BLaER1 treated with 17β-estradiol and CSF1 and Interleukin-3, amounts not matched to agents 10 nM and 100 nM (cell line): ENCODE measurements around the gene PDZRN3.
A peak's percentile ranks its signal among the peaks of the same experiment; 100 is the strongest.

Source experiments
- H3K27ac ChIP-seq, 11 experiments: shearing (Covaris generic); formaldehyde crosslinking; 2 replicates each; pipeline ENCODE4 v1.8.1; 2022
- H3K27me3 ChIP-seq, 11 experiments: shearing (Covaris generic); formaldehyde crosslinking; 2 replicates each; pipeline ENCODE4 v1.8.1; 2022
- H3K36me3 ChIP-seq, 11 experiments: shearing (Covaris generic); formaldehyde crosslinking; 2 replicates each; pipeline ENCODE4 v1.8.1; 2022
- H3K4me1 ChIP-seq, 10 experiments: shearing (Covaris generic); formaldehyde crosslinking; 2 replicates each; pipeline ENCODE4 v1.8.1; 2022
- H3K4me2 ChIP-seq, 11 experiments: shearing (Covaris generic); formaldehyde crosslinking; 2 replicates each; pipeline ENCODE4 v1.8.1; 2022
- H3K4me3 ChIP-seq, 10 experiments: shearing (Covaris generic); formaldehyde crosslinking; 2 replicates each; pipeline ENCODE4 v1.8.1; 2022
- H3K9ac ChIP-seq, 11 experiments: shearing (Covaris generic); formaldehyde crosslinking; 2 replicates each; pipeline ENCODE4 v1.8.1; 2022
- H3K9me3 ChIP-seq, 11 experiments: shearing (Covaris generic); formaldehyde crosslinking; replicated peaks in 1 of 11; 2 replicates each; pipeline ENCODE4 v1.8.1; 2022
- H4K20me1 ChIP-seq, 11 experiments: shearing (Covaris generic); formaldehyde crosslinking; 2 replicates each; pipeline ENCODE4 v1.8.1; 2022
- Cebpa-rat ChIP-seq, 11 experiments: shearing (Covaris generic); IDR thresholded peaks; 2 replicates each; pipeline ENCODE4 v1.8.1; 2022

The PDZRN3 gene

DNA sequence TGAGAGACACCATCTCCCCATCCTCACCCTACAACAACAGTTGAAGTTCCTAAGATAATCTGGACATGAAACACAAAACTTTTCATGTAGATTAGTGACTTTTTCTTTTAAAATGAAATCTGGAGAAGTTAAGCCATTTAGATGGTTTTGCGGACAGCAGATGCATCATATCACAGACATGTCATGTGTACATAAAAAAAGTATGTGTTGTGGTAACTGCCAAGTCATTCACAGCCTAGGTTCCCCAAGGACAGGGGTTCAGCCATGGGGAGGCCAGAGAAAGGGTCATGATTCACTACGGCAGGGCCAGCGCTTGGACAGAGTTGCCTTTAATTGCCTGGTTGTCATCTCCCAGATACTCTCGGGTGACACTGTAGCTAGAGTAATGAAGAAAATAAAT, 163.2 kb downstream of the PDZRN3 start:
- H3K4me1 ChIP-seq, result no peaks in the 10 kb centered on the region
- no peak overlapping the region for H3K4me2 ChIP-seq
- H3K27me3 ChIP-seq, result no peaks in the 10 kb centered on the region; a peak in 1 of 22 replicates
- peaks cover 0 to 9% (median 0%) of the 10 kb centered on the region in 11 experiments; a peak in 1 of 22 replicates for H3K9me3 ChIP-seq
- no peak for TF ChIP-seq Cebpa-rat (IDR thresholded peaks at IDR 0.05)
- H4K20me1 ChIP-seq, result no peaks in the 10 kb centered on the region
- H3K36me3 ChIP-seq, result no peaks in the 10 kb centered on the region
- no peak overlapping the region for H3K9ac ChIP-seq
- H3K27ac ChIP-seq, result no peak overlapping the region
- no peak overlapping the region for H3K4me3 ChIP-seq

DNA sequence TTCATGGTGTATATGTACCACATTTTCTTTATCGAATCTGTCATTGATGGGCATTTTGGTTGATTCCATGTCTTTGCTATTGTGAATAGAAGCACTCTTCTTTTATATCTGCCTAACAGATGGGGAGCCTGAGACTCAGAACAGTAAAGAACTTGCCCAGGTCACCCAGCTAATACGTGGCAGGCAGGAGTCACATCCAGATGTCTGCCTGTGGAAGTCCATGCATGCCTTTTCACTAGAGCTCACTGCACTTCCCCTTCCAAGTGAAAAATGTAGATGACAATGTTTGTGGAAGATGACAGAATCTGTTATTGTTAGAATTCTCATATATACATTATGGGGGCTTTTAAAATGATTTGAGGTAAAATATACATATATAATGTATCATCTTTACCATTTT, 165.0 kb downstream of the PDZRN3 start:
- H3K4me1 ChIP-seq, result no peaks in the 10 kb centered on the region
- no peaks in the 10 kb centered on the region for H3K27me3 ChIP-seq
- peaks cover 0 to 9% (median 0%) of the 10 kb centered on the region in 11 experiments; a peak in 1 of 22 replicates for H3K9me3 ChIP-seq
- no peaks in the 10 kb centered on the region for H3K36me3 ChIP-seq
- no peak for TF ChIP-seq Cebpa-rat (IDR thresholded peaks at IDR 0.05)
- no peak overlapping the region for H3K9ac ChIP-seq
- no peak overlapping the region for H3K27ac ChIP-seq
- no peak overlapping the region for H3K4me2 ChIP-seq
- no peaks in the 10 kb centered on the region for H4K20me1 ChIP-seq
- no peak overlapping the region for H3K4me3 ChIP-seq

DNA sequence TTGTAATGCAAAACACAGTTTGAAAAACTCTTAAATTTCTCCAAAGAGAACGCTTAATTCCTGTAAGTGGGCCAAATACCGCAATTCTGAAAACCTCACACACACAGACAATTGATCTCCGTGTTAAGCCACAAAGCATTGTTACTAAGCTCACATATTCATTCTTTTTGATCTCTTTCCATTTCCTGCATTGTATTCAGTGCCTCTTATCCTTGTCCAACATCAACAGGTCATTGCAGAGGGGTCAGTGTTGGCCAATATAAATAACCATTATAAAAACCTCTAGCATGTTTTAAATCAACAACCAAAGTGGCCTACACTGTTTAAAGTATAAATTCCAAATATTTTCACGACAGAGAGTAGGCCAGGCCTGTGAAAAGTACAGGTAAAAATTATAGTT, 171.1 kb downstream of the PDZRN3 start:
- H3K27me3 ChIP-seq, result no peaks in the 10 kb centered on the region
- no peak for TF ChIP-seq Cebpa-rat (IDR thresholded peaks at IDR 0.05)
- no peak overlapping the region for H3K4me2 ChIP-seq
- H3K9ac ChIP-seq, result no peak overlapping the region
- H4K20me1 ChIP-seq, result no peaks in the 10 kb centered on the region
- no peak overlapping the region for H3K27ac ChIP-seq
- H3K4me3 ChIP-seq, result no peak overlapping the region
- H3K4me1 ChIP-seq, result peaks cover 26 to 38% (median 36%) of the 10 kb centered on the region in 10 experiments
- 0 out of 22 replicates have a peak, but pooled peaks cover 0 to under 1% (median 0%) of the 10 kb centered on the region in 11 experiments for H3K9me3 ChIP-seq
- no peaks in the 10 kb centered on the region for H3K36me3 ChIP-seq

DNA sequence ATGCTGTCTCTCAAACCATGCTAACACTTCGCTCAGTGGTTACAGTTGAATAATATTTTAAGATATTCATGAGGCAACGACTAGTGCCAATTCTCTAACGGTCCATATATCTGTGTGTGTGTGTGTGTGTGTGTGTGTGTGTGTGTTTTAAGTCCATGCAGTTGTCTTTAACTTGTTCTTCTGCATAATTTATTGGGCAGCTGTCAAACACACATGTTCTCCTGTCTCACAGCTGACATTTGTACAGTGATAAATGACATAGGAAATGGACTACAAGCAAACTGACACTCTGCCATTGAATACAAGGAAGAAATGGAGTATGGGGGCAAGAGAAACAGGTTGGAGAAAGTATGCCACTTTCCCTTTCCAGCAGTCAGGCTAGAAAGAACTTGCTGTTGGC, 172.0 kb downstream of the PDZRN3 start:
- no peaks in the 10 kb centered on the region for H4K20me1 ChIP-seq
- no peak for TF ChIP-seq Cebpa-rat (IDR thresholded peaks at IDR 0.05)

DNA sequence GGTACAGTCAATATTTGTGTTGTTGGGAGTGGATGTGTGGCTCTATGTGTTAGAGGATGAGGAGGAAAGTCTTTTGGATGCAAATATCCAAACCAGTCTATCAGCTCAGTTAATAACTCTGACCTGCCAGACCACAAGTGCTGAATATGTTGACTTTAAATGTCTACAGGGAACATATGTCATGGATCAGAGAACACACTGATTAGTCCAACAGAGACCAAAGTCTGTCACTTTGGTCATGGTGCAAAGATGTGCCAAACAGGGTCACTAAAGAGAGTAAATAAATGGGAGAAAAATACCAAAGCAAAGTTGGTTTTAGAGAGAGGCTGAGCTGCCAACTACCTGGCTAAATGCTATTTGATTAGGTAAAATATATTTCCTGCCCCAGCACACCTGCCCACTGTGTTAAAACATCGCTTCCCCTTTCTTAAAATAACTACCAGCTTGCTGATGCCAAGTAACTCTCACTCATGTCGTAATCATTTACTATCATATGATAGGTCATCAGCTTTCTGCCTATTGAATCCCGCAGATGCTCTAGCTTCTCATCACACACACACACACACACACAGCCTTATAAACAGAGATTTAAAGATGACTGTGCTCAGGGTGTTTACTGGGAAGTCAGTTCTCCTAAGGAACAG, 173.3 kb downstream of the PDZRN3 start:
- Histone ChIP-seq H3K9ac (no peak overlapping the region), H3K27ac (peak overlapping the region in 9 of 11 experiments; percentile 26 to 58 (median 44); a peak in 13 of 22 replicates), H3K4me2 (peak overlapping the region; percentile 45 to 76 (median 58)), H3K4me1 (peaks cover 33 to 46% (median 44%) of the 10 kb centered on the region in 10 experiments), H3K36me3 (no peaks in the 10 kb centered on the region), H3K27me3 (no peaks in the 10 kb centered on the region), H3K9me3 (no peaks in the 10 kb centered on the region), H3K4me3 (no peak overlapping the region), H4K20me1 (no peaks in the 10 kb centered on the region)
- 0 out of 22 replicates have a peak, but pooled peaks of 1 of the 11 experiments have one; percentile 16 for TF ChIP-seq Cebpa-rat (IDR thresholded peaks at IDR 0.05)

More for the DNA sequence above, 172.0 kb downstream of the PDZRN3 start:
- no peaks in the 10 kb centered on the region for H3K27me3 ChIP-seq
- H3K36me3 ChIP-seq, result no peaks in the 10 kb centered on the region
- H3K4me3 ChIP-seq, result no peak overlapping the region
- H3K4me2 ChIP-seq, result no peak overlapping the region; a peak in 1 of 22 replicates
- H3K4me1 ChIP-seq, result peaks cover 29 to 46% (median 44%) of the 10 kb centered on the region in 10 experiments
- no peak overlapping the region for H3K9ac ChIP-seq
- H3K27ac ChIP-seq, result no peak overlapping the region
- H3K9me3 ChIP-seq, result no peaks in the 10 kb centered on the region

DNA sequence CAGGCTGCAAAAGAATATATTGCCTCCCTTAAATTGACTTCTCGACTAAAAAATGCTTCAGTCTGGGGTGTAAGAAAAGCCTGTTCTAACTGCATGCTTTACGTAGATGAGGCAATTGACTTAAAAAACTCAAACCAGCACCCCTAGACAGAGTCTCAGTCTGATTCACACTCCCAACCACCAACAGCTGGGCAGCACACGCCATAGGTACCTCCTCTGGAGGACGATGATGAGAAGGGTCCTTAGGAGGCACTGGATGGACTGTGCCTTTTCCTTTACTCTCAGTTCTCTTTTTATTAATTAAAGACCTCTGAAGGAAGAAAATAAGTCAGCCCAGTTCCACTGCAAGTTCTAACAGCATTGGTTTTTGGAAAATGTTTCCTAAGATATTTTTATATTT, 175.0 kb downstream of the PDZRN3 start:
- no peak for TF ChIP-seq Cebpa-rat (IDR thresholded peaks at IDR 0.05)
- Histone ChIP-seq H3K27ac (peak overlapping the region in 2 of 11 experiments; percentile 61; a peak in 3 of 22 replicates), H3K9me3 (no peaks in the 10 kb centered on the region), H3K4me3 (no peak overlapping the region), H3K27me3 (no peaks in the 10 kb centered on the region), H3K9ac (no peak overlapping the region), H3K4me1 (peaks cover 33 to 46% (median 44%) of the 10 kb centered on the region in 10 experiments), H3K4me2 (peak overlapping the region in 10 of 11 experiments; percentile 7 to 78 (median 64); a peak in 17 of 22 replicates), H3K36me3 (no peaks in the 10 kb centered on the region), H4K20me1 (no peaks in the 10 kb centered on the region)

DNA sequence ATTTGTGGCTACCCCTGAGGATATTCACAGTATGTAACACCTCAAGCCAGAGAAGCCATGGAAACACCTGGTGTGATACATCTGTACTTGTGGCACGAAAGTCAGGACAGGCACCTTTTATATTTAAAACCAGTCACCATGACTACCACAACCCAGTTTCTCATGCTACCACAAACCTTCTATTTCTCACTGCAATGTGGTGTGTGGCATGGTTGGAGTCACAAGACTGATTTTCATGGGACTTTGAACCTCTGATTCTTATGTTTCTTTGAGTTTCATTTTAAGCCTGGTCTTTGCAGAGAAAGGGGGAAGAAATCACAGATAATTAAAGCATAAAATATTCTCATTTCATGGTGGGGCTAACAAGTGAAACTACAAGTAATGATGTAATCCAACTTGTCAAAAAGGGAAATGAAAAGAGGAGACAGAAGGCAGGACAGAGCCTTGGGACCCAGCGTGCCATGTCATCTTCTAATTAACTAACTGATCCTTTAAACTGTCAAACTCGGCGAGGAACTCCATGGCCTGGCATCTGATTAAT, 175.9 kb downstream of the PDZRN3 start:
- TF ChIP-seq Cebpa-rat (IDR thresholded peaks at IDR 0.05), result no peak
- Histone ChIP-seq H3K9me3 (no peaks in the 10 kb centered on the region), H3K36me3 (no peaks in the 10 kb centered on the region), H3K4me1 (peaks cover 33 to 55% (median 50%) of the 10 kb centered on the region in 10 experiments), H3K9ac (peak overlapping the region in 4 of 11 experiments; percentile 2 to 19 (median 4); a peak in 2 of 22 replicates), H3K27me3 (no peaks in the 10 kb centered on the region), H4K20me1 (no peaks in the 10 kb centered on the region), H3K27ac (peak overlapping the region in 9 of 11 experiments; percentile 27 to 61 (median 41); a peak in 14 of 22 replicates), H3K4me2 (peak overlapping the region; percentile 46 to 78 (median 66)), H3K4me3 (no peak overlapping the region)

DNA sequence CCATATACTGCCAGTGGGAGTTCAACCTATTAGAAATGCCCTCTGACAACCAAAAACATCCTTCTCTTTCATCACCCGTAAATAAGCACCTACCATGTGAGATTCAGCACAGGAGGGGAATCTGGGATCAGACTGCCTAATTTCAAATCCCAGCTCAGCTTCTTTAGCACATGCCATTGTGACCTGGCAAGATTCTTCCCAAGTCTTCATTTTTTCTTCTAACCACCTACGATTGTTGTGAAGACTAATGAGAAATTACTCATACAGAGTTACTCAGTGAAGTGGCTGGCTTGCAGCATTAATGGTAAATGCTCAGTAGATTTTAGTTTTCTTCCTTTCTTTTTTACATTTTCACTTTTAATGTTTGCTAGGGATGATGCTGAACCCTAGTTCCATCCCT, 176.7 kb downstream of the PDZRN3 start:
- Histone ChIP-seq H3K4me3 (no peak overlapping the region), H3K27ac (peak overlapping the region in 3 of 11 experiments; percentile 45 to 61 (median 61); a peak in 4 of 22 replicates), H3K36me3 (no peaks in the 10 kb centered on the region), H3K27me3 (no peaks in the 10 kb centered on the region), H3K4me1 (peaks cover 33 to 55% (median 50%) of the 10 kb centered on the region in 10 experiments), H4K20me1 (no peaks in the 10 kb centered on the region), H3K9me3 (no peaks in the 10 kb centered on the region), H3K9ac (no peak overlapping the region), H3K4me2 (peak overlapping the region in 8 of 11 experiments; percentile 46 to 78 (median 66); a peak in 14 of 22 replicates)
- no peak for TF ChIP-seq Cebpa-rat (IDR thresholded peaks at IDR 0.05)

DNA sequence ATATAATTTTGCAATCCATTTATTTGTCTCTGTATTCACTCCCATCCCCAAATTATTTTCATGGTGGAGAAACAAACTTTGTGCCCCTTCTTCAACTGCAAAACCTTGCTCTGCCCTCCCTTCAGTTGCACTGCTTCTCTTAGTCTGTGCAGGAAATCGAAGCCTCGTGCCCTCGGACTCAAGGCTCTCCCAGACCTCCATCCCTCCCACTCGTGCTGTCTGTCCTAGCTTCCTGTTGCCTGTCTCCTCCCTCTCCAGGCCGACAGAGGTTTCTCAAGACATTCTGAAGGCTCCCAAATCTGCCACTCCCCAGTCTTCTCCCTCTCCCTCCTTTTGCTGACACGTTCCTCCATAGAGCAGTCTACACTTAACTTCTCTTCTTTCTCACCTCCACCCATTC, 177.6 kb downstream of the PDZRN3 start:
- Histone ChIP-seq H3K27me3 (no peaks in the 10 kb centered on the region), H3K27ac (no peak overlapping the region), H3K4me2 (no peak overlapping the region; a peak in 1 of 22 replicates), H3K4me1 (peaks cover 30 to 53% (median 47%) of the 10 kb centered on the region in 10 experiments), H3K9me3 (no peaks in the 10 kb centered on the region), H3K4me3 (no peak overlapping the region), H3K9ac (no peak overlapping the region), H4K20me1 (no peaks in the 10 kb centered on the region), H3K36me3 (no peaks in the 10 kb centered on the region)
- TF ChIP-seq Cebpa-rat (IDR thresholded peaks at IDR 0.05), result no peak
